NCI-H460 (cell line): Measurements from ENCODE around the gene TMEM175. TPM values are rescaled to one million over a fixed set of nuclear protein-coding genes. Genes with fewer than 3 reads are reported as not detected.

Source experiments
- DNase-seq: peaks from one replicate; pipeline ENCODE4 v3.0.0-alpha.2; 2016; ENCODE audit warnings: low read depth; ENCODE audit errors: extremely low read depth
- total RNA-seq: library from RNA; depleted of rRNA; stranded (reverse); fragments of >200 nt; shearing (Covaris generic); gene quantifications from 2 replicates; pipeline ENCODE4 v1.2.3, GENCODE V29; 2014

Gene TMEM175
- total RNA-seq, 1 experiment from 2014 or later: 8.1 TPM

DNA sequence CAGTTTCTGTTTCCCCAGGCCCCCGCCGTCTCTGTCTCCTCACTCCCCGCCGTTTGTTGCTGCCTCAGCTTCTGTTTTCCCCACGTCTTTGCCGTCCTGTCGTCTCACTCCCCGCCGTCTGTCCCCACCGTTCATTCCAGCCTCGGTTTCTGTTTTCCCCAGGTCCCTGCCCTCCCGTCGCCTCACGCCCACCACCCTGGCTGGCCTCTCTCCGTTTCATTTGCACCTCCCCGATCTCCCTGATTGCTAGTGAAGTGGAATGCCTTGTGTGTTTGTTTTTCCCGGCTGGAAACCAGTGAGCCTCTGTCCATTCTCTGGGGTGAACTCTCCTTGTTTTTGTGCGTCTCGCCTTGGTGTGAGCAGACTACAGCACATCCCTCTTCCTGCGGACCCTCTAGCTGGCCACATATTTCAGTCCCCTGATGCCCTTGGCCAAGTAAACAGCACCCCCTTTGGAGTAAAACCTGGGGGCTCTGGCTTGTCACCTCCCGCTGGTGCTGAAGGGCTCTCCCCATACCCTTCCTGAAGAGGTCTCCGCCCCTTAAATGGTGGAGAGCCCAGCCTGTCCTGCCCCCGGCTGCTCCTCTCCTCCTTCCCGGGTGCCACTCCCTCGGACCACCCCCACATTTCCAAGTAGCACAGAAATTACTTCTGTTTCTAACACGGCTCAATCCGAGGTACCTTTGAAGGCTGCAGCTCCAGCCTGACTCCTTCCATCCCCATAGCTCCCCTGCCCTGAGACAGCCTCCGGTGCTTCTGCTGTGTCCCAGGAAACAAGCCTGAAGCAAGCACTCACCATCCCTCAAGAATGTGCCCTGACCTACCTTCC, 13.2 kb downstream of the TMEM175 start:
- no peak for DNase-seq

DNA sequence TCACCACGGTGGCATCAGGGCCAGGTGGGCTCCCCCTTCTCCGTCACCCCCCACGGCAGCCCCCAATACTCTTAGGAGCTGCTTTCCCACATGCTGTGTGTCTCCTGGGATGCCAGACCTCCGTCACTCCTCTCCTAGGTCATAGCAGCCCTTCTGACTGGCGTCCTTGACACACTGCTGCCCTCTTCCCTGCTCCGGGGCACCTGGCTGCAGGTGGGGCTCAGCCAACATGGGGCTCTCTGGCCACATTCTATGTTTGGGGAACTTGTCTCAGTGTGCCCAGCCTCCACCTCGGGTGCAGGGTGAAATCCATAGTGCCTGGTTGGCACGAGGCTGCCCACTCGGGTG, 13.8 kb downstream of the TMEM175 start:
- no peak for DNase-seq

DNA sequence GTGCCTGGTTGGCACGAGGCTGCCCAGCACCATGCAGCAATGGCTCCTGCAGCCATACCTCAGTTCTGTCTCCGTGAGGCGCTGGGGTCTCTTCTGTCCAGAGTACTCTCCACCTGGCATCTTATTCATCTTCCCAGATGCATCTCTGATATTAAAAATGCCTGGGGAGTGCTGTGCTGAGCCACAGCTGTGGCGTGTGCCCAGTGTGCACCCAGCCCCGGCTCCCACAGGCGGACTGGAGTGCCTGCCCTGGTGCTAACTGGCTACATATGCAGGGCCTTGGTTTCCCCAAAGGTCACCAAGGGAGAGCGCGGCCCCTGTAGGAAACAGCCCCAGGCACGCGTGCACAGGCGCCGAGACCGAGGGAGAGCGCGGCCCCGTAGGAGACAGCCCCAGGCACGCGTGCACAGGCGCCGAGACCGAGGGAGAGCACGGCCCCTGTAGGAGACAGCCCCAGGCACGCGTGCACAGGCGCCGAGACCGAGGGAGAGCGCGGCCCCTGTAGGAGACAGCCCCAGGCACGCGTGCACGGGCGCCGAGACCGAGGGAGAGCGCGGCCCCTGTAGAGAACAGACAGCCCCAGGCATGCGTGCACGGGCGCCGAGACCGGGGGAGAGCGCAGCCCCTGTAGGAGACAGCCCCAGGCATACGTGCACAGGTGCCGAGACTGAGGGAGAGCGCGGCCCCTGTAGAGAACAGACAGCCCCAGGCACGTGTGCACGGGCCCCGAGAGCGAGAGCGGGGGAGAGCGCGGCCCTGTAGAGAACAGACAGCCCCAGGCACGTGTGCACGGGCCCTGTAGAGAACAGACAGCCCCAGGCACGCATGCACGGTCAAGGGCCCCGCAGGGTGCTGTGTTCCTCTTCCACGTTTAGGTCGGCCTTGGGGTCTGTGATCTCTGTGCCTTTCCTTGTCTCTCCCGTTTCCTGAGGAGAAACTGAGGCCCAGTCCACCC, 14.5 kb downstream of the TMEM175 start:
- DNase-seq: no peak

- DNase-seq: no peak
Observed at GRCh38 chr4:947491-947971, 15.3 kb downstream of the TMEM175 start.

- DNase-seq: no peak
Observed at GRCh38 chr4:948101-948935, 16.1 kb downstream of the TMEM175 start.

DNA sequence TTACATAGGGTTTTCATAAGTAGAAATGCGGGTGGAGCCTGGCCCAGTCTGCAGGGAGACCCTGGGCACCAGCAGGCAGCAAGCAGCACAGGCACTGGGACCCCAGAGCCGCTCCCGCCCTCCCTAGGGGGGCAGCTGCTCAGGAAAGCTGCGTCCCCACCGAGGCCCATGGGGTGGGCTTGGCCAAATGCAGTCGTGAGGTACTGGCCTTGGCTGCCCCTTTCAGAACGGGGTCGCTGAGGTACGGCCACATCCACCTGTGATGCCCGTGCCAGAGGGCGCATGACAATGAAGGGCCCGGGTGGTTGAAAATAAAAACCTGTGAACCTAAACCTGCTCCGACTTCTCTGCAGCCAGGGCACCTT, 16.7 kb downstream of the TMEM175 start:
- DNase-seq: no peak

DNA sequence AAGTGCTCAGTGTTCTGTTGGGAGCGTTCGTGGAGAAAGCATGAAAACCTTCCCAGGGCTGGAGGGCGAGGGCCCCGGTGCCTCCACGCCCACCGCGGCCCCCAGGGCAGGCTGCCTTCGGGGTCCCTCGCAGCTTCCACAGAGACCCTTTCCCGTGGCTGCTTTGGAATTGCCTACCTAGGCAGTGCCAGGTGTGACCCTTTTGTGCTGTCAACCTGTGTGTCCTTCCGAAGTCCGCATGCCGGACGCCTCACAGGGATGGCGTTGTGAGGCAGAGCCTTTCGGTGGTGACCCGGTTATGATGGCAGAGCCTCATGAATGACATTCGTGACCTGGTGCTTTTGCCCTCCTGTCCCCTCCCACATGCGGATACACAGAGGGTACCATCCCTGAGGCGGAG, 17.4 kb downstream of the TMEM175 start:
- DNase-seq: no peak

DNA sequence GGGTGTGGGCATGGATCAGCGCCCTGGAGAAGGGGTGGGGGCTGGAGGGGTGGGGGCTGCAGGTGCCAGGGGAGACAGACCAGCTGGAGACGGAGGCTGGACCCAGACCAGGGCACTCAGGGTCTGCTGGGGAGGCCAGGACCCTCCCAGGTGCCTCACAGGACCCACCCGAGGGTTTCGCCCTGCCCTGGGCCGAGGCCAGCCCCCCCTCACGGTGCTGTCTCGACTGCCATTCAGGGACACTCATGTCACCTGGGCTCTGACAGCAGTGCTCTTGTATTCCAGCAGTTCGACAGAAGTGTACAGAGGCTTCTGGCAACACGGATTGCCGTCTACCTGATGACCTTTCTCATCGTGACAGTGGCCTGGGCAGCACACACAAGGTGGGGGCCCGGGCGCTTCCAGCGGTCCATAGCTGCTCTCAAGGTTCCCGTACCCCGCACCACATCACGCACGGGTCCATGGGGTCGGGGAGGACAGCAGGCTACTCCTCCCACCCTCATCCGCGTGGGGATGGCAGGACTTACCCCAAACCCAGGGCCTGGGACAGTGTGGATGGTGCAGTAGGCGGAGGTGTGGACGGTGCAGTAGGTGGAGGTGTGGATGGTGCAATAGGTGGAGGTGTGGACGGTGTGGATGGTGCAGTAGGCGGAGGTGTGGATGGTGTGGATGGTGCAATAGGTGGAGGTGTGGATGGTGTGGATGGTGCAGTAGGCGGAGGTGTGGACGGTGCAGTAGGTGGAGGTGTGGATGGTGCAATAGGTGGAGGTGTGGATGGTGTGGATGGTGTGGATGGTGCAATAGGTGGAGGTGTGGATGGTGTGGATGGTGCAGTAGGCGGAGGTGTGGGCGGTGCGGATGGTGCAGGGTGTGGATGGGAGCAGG, 18.1 kb downstream of the TMEM175 start:
- DNase-seq: no peak

- no peak for DNase-seq
Observed at GRCh38 chr4:951186-951585, 18.9 kb downstream of the TMEM175 start.

- no peak for DNase-seq
Observed at GRCh38 chr4:951594-952468, 19.6 kb downstream of the TMEM175 start.

- DNase-seq: no peak
Observed at GRCh38 chr4:952881-953573, 20.8 kb downstream of the TMEM175 start.

DNA sequence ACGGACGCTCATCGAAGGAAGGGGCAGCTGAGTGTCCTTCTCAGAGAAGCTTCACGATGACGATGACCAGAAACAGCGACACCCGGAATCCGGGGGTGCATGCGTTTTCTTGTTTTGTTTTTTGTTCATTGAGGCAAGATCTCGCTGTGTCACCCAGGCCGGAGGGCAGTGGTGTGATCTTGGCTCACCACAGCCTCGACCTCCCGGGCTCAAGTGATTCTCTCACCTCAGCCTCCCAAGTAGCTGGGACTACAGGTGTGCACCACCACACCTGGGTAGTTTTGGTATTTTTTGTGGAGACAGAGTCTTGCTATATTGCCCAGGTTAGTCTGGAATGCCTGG, 21.3 kb downstream of the TMEM175 start:
- no peak for DNase-seq

DNA sequence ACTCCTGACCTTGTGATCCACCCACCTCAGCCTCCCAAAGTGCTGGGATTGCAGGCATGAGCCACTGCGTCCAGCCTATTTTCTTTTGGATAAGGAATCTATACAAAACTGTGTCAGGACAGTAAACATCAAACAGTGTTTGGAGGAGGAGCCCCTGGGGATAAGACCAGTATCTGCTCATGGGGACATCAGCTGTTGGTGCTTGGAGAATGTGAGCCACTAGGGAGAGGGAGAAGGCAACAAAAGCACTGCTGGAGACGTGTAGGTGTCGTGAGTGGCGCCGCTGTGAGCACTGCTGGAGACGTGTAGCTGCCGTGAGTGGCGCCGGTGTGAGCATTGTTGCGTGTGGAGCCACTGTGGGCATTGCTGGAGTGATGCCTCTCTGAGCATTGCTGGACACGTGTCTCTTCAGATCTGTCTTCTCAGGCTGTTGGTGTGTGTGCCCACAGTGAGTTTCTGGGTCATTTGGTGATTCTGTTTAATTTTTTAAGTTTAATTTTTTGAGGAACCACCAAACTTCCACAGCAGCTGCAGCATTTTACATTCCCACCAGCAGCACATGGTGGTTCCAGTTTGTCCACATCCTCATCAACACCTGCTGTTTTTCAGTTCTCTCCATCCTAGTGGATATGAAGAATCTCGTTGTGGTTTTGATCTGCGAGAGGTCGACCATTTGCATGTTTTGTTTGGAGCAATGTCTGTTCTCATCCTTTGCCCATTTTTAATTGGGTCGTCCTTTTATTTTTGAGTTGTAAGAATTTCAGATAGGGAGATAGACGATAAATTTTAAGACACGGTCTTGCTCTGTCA, 22.2 kb downstream of the TMEM175 start:
- DNase-seq: no peak

GRCh38 chr4:955161-955921, 23.1 kb downstream of the TMEM175 start:
- DNase-seq: no peak

- DNase-seq: no peak
Observed at GRCh38 chr4:955931-956381, 23.7 kb downstream of the TMEM175 start.

- DNase-seq: no peak
Observed at GRCh38 chr4:956531-957230, 24.4 kb downstream of the TMEM175 start.
